ENCODE measurements around the gene R3HDM4. TPM values are rescaled to one million over a fixed set of nuclear protein-coding genes. Genes with fewer than 3 reads are reported as not detected.
"Not testable (repeated sequence)": the region's sequence is repeated elsewhere in the genome, so short reads cannot be mapped to it uniquely, and the experiment has no call there.

Gene R3HDM4
- total RNA-seq, 1 donor from 2014 or later = 63.1 TPM

GRCh38 chr19:858284-858683 lies 54.7 kb downstream of the R3HDM4 start:
- H3K9me3 Mint-ChIP-seq (ENCODE audit: low read depth) = no peaks in the 10 kb centered on the region
- H3K4me3 Mint-ChIP-seq (ENCODE audit: low read depth) = no peak overlapping the region
- TF ChIP-seq CTCF (IDR thresholded peaks at IDR 0.05; ENCODE audit: unreplicated experiment) = no peak
- no peak for DNase-seq (ENCODE audit: low spot score, unreplicated experiment)
- H3K36me3 Mint-ChIP-seq (ENCODE audit: insufficient read depth) = no peaks in the 10 kb centered on the region
- peaks cover 18% of the 10 kb centered on the region for H3K27me3 Mint-ChIP-seq
- no peaks in the 10 kb centered on the region for H3K4me1 Mint-ChIP-seq (ENCODE audit: low read depth)
- no peak overlapping the region for H3K27ac Mint-ChIP-seq

GRCh38 chr19:855566-856120 lies 57.4 kb downstream of the R3HDM4 start:
- Mint-ChIP-seq H3K27ac (no peak overlapping the region), H3K4me1 (ENCODE audit: low read depth) (no peaks in the 10 kb centered on the region), H3K27me3 (peaks cover 11% of the 10 kb centered on the region), H3K36me3 (ENCODE audit: insufficient read depth) (no peaks in the 10 kb centered on the region), H3K9me3 (ENCODE audit: low read depth) (no peaks in the 10 kb centered on the region), H3K4me3 (ENCODE audit: low read depth) (no peak overlapping the region)
- no peak for TF ChIP-seq CTCF (IDR thresholded peaks at IDR 0.05; ENCODE audit: unreplicated experiment)
- no peak for DNase-seq (ENCODE audit: low spot score, unreplicated experiment)

GRCh38 chr19:855142-855541 lies 57.9 kb downstream of the R3HDM4 start:
- TF ChIP-seq CTCF (IDR thresholded peaks at IDR 0.05; ENCODE audit: unreplicated experiment) = no peak
- no peak overlapping the region for H3K4me3 Mint-ChIP-seq (ENCODE audit: low read depth)
- no peaks in the 10 kb centered on the region for H3K9me3 Mint-ChIP-seq (ENCODE audit: low read depth)
- no peak overlapping the region for H3K27ac Mint-ChIP-seq
- no peaks in the 10 kb centered on the region for H3K36me3 Mint-ChIP-seq (ENCODE audit: insufficient read depth)
- no peak for DNase-seq (ENCODE audit: low spot score, unreplicated experiment)
- H3K27me3 Mint-ChIP-seq = peaks cover 11% of the 10 kb centered on the region
- H3K4me1 Mint-ChIP-seq (ENCODE audit: low read depth) = no peaks in the 10 kb centered on the region

- Mint-ChIP-seq H3K27me3 (peaks cover 6% of the 10 kb centered on the region), H3K9me3 (ENCODE audit: low read depth) (no peaks in the 10 kb centered on the region), H3K4me1 (ENCODE audit: low read depth) (no peaks in the 10 kb centered on the region), H3K4me3 (ENCODE audit: low read depth) (no peak overlapping the region), H3K36me3 (ENCODE audit: insufficient read depth) (no peaks in the 10 kb centered on the region), H3K27ac (no peak overlapping the region)
- no peak for DNase-seq (ENCODE audit: low spot score, unreplicated experiment)
- TF ChIP-seq CTCF (IDR thresholded peaks at IDR 0.05; ENCODE audit: unreplicated experiment) = no peak
Observed at GRCh38 chr19:854549-854948, 58.5 kb downstream of the R3HDM4 start.

- not testable (repeated sequence) for H3K27me3 Mint-ChIP-seq; H3K4me1 Mint-ChIP-seq (ENCODE audit: low read depth); H3K4me3 Mint-ChIP-seq (ENCODE audit: low read depth); H3K36me3 Mint-ChIP-seq (ENCODE audit: insufficient read depth); DNase-seq (ENCODE audit: low spot score, unreplicated experiment); H3K27ac Mint-ChIP-seq; H3K9me3 Mint-ChIP-seq (ENCODE audit: low read depth)
Observed at GRCh38 chr19:853614-854220, 59.3 kb downstream of the R3HDM4 start.

GRCh38 chr19:853014-853585 lies 59.9 kb downstream of the R3HDM4 start:
- TF ChIP-seq CTCF (IDR thresholded peaks at IDR 0.05; ENCODE audit: unreplicated experiment) = no peak
- no peaks in the 10 kb centered on the region for H3K27me3 Mint-ChIP-seq
- H3K36me3 Mint-ChIP-seq (ENCODE audit: insufficient read depth) = no peaks in the 10 kb centered on the region
- H3K9me3 Mint-ChIP-seq (ENCODE audit: low read depth) = no peaks in the 10 kb centered on the region
- no peak for DNase-seq (ENCODE audit: low spot score, unreplicated experiment)
- H3K4me3 Mint-ChIP-seq (ENCODE audit: low read depth) = no peak overlapping the region
- no peak overlapping the region for H3K27ac Mint-ChIP-seq
- no peaks in the 10 kb centered on the region for H3K4me1 Mint-ChIP-seq (ENCODE audit: low read depth)
